Upper lobe of left lung (tissue), 6 donors: ENCODE data around the gene RNF207. TPM values are rescaled to one million over a fixed set of nuclear protein-coding genes. Genes with fewer than 3 reads are reported as not detected.
A peak's percentile ranks its signal among the peaks of the same experiment; 100 is the strongest.

Source experiments
- ATAC-seq, 2 donors: fragments of 200-7000 bp; cut with Tn5 transposase; one replicate each; pipeline ENCODE4 v1.9.1; 2022; ENCODE audit warnings: mild to moderate bottlenecking in 2 of 2, moderate library complexity in 2 of 2; ENCODE audit not compliant: low FRiP score in 2 of 2
- DNase-seq, 2 donors: peaks; one replicate each; pipeline ENCODE4 v3.0.0-alpha.2; 2019 to 2020
- H3K27ac ChIP-seq, 4 donors: fragments of 200-600 bp; sonication (generic); one replicate each; pipeline ENCODE4 v1.5.1; 2016 to 2019
- H3K27me3 ChIP-seq, 4 donors: fragments of 200-600 bp; sonication (generic); one replicate each; pipeline ENCODE4 v1.5.1; 2017 to 2019
- H3K36me3 ChIP-seq, 4 donors: fragments of 200-600 bp; sonication (generic); one replicate each; pipeline ENCODE4 v1.5.1; 2016 to 2019
- H3K4me1 ChIP-seq, 4 donors: fragments of 200-600 bp; sonication (generic); one replicate each; pipeline ENCODE4 v1.5.1; 2018 to 2019
- H3K4me3 ChIP-seq, 4 donors: fragments of 200-600 bp; sonication (generic); one replicate each; pipeline ENCODE4 v1.5.1; 2017 to 2019; ENCODE audit warnings: mild to moderate bottlenecking in 2 of 4, moderate library complexity in 1 of 4
- H3K9me3 ChIP-seq, 4 donors: fragments of 200-600 bp; sonication (generic); one replicate each; pipeline ENCODE4 v1.5.1; 2018 to 2019
- CTCF ChIP-seq, 6 experiments: fragments of 450-650 bp in 4 of 6; fragments of 200-600 bp in 2 of 6; sonication (generic) in 2 of 6; IDR thresholded peaks; one replicate each; pipeline ENCODE4 v1.5.1; 2016 to 2019; ENCODE audit warnings: antibody characterized with exemption in 6 of 6
- EP300 ChIP-seq, 4 donors: sonication (generic); formaldehyde crosslinking; IDR thresholded peaks; one replicate each; pipeline ENCODE4 v1.5.1; 2017; ENCODE audit warnings: antibody characterized with exemption in 4 of 4, control low read depth in 2 of 4
- POLR2A ChIP-seq, 4 donors: fragments of 450-650 bp; IDR thresholded peaks; one replicate each; pipeline ENCODE4 v1.5.1; 2016 to 2017; ENCODE audit warnings: antibody characterized with exemption in 4 of 4, mild to moderate bottlenecking in 2 of 4
- POLR2AphosphoS5 ChIP-seq, 2 donors: sonication (generic); formaldehyde crosslinking; IDR thresholded peaks; one replicate each; pipeline ENCODE4 v1.5.1; 2017; ENCODE audit warnings: antibody characterized with exemption in 2 of 2
- WGBS, 2 donors: methylation state at CpG; one replicate each; pipeline ENCODE4 v1.1.5; 2017 to 2018; 5-methylcytosine and 5-hydroxymethylcytosine counted together
- total RNA-seq, 6 donors: library from RNA; depleted of rRNA in 4 of 6; stranded (reverse); fragments of >200 nt in 4 of 6; gene quantifications; one replicate each; pipeline versions ENCODE4 v1.1.0 to v1.2.1, GENCODE V29; 2016 to 2021
- donor health status: DM: no; HTN: no; CAD: no; lungs with moderate emphysema.
- donor health status: DM: no; HTN: yes; CAD: no; lungs with severe emphysema.

Gene RNF207
- total RNA-seq, 6 donors from 2014 or later, result 9.8 to 85.9 (median 18.3) TPM

- no peaks in the 10 kb centered on the region for H3K9me3 ChIP-seq
- no peak overlapping the region for H3K27ac ChIP-seq
- ATAC-seq (no peak), DNase-seq (no peak)
- peaks cover 0 to 3% (median under 1%) of the 10 kb centered on the region in 4 donors for H3K36me3 ChIP-seq
- peaks cover 0 to 22% (median 4%) of the 10 kb centered on the region in 4 donors for H3K27me3 ChIP-seq
- H3K4me1 ChIP-seq, result peaks cover 34 to 59% (median 45%) of the 10 kb centered on the region in 4 donors
- H3K4me3 ChIP-seq, result no peak overlapping the region
- TF ChIP-seq CTCF (IDR thresholded peaks at IDR 0.05) (no peak), EP300 (IDR thresholded peaks at IDR 0.05) (no peak), POLR2AphosphoS5 (IDR thresholded peaks at IDR 0.05) (no peak), POLR2A (IDR thresholded peaks at IDR 0.05) (no peak)
- 84 to 85% methylated on average over 7 of the region's 7 CpGs for WGBS, 2 donors
Measured at GRCh38 chr1:6202256-6202655, 3.7 kb upstream of the RNF207 start.

- Histone ChIP-seq H3K9me3 (no peaks in the 10 kb centered on the region), H3K27ac (peak overlapping the region in 3 of 4 donors; percentile 57 to 75 (median 70)), H3K4me1 (peaks cover 36 to 49% (median 41%) of the 10 kb centered on the region in 4 donors), H3K36me3 (no peaks in the 10 kb centered on the region), H3K27me3 (peaks cover 0 to 22% (median 6%) of the 10 kb centered on the region in 4 donors), H3K4me3 (peak overlapping the region; percentile 7 to 71 (median 62))
- TF ChIP-seq CTCF (IDR thresholded peaks at IDR 0.05), result no peak
- no peak for TF ChIP-seq POLR2AphosphoS5 (IDR thresholded peaks at IDR 0.05)
- TF ChIP-seq EP300 (IDR thresholded peaks at IDR 0.05), result no peak
- no peak for TF ChIP-seq POLR2A (IDR thresholded peaks at IDR 0.05)
- ATAC-seq (no peak), DNase-seq (no peak)
- WGBS, 2 donors, result 28% methylated on average over 2 of the region's 25 CpGs; no CpG with 5 or more reads in 1 of the 2 donors
Measured at GRCh38 chr1:6206520-6206855, 569 bp downstream of the RNF207 start.

GRCh38 chr1:6207075-6207885 is 1.4 kb downstream of the RNF207 start:
- no peak for TF ChIP-seq EP300 (IDR thresholded peaks at IDR 0.05)
- no peak for TF ChIP-seq POLR2A (IDR thresholded peaks at IDR 0.05)
- no peak for TF ChIP-seq POLR2AphosphoS5 (IDR thresholded peaks at IDR 0.05)
- no peak for TF ChIP-seq CTCF (IDR thresholded peaks at IDR 0.05)
- Histone ChIP-seq H3K27ac (no peak overlapping the region), H3K4me1 (peaks cover 36 to 49% (median 41%) of the 10 kb centered on the region in 4 donors), H3K9me3 (no peaks in the 10 kb centered on the region), H3K4me3 (peak overlapping the region in 1 of 4 donors; percentile 71), H3K36me3 (no peaks in the 10 kb centered on the region), H3K27me3 (peaks cover 0 to 22% (median 6%) of the 10 kb centered on the region in 4 donors)
- ATAC-seq (no peak), DNase-seq (peak in 1 of 2 donors; percentile 82)
- WGBS, 2 donors, result 45 to 83% methylated on average over 2 to 19 of the region's 19 CpGs

GRCh38 chr1:6207921-6208320 is 2.0 kb downstream of the RNF207 start:
- Histone ChIP-seq H3K36me3 (no peaks in the 10 kb centered on the region), H3K4me1 (peaks cover 36 to 49% (median 41%) of the 10 kb centered on the region in 4 donors), H3K27me3 (peaks cover 0 to 22% (median 6%) of the 10 kb centered on the region in 4 donors), H3K9me3 (no peaks in the 10 kb centered on the region), H3K27ac (no peak overlapping the region), H3K4me3 (no peak overlapping the region)
- WGBS, 2 donors, result 88 to 92% methylated on average over 6 to 10 of the region's 10 CpGs
- ATAC-seq (no peak), DNase-seq (no peak)
- TF ChIP-seq CTCF (IDR thresholded peaks at IDR 0.05), result no peak
